ENCODE data around the gene TMED9.

Gene TMED9

GRCh38 chr5:177605667-177606066 lies 13.7 kb downstream of the TMED9 start:
- TF ChIP-seq ZFX (IDR thresholded peaks at IDR 0.05; ENCODE audit: borderline replicate concordance) (no peak), CTCF (IDR thresholded peaks at IDR 0.05) (no peak)
- no peak overlapping the region for H3K27ac ChIP-seq

GRCh38 chr5:177606071-177607051 lies 14.4 kb downstream of the TMED9 start:
- no peak overlapping the region for H3K27ac ChIP-seq
- TF ChIP-seq CTCF (IDR thresholded peaks at IDR 0.05) (no peak), ZFX (IDR thresholded peaks at IDR 0.05; ENCODE audit: borderline replicate concordance) (no peak)

GRCh38 chr5:177607115-177607451 lies 15.1 kb downstream of the TMED9 start:
- H3K27ac ChIP-seq = no peak overlapping the region
- TF ChIP-seq CTCF (IDR thresholded peaks at IDR 0.05) (no peak), ZFX (IDR thresholded peaks at IDR 0.05; ENCODE audit: borderline replicate concordance) (no peak)

GRCh38 chr5:177607452-177608192 lies 15.6 kb downstream of the TMED9 start:
- no peak overlapping the region for H3K27ac ChIP-seq
- TF ChIP-seq ZFX (IDR thresholded peaks at IDR 0.05; ENCODE audit: borderline replicate concordance) = no peak
- TF ChIP-seq CTCF (IDR thresholded peaks at IDR 0.05) = peak; percentile 91

- TF ChIP-seq CTCF (IDR thresholded peaks at IDR 0.05) (no peak), ZFX (IDR thresholded peaks at IDR 0.05; ENCODE audit: borderline replicate concordance) (no peak)
- H3K27ac ChIP-seq = no peak overlapping the region
Measured at GRCh38 chr5:177608243-177609075, 16.5 kb downstream of the TMED9 start.

- no peak overlapping the region for H3K27ac ChIP-seq
- TF ChIP-seq ZFX (IDR thresholded peaks at IDR 0.05; ENCODE audit: borderline replicate concordance) (no peak), CTCF (IDR thresholded peaks at IDR 0.05) (no peak)
Measured at GRCh38 chr5:177609076-177610059, 17.4 kb downstream of the TMED9 start.

Data from 22Rv1 (cell line).